A549 (cell line): ENCODE data around the gene RUNX1. TPM values are rescaled to one million over a fixed set of nuclear protein-coding genes. Genes with fewer than 3 reads are reported as not detected.

ENCODE experiments used
- ATAC-seq, 2 experiments: fragments of 200-7000 bp in 1 of 2; fragments of >200 bp in 1 of 2; cut with Nextera tagmentation in 1 of 2; cut with Tn5 transposase in 1 of 2; 3 replicates each; pipeline versions ENCODE4 v1.8.0 to v1.9.1; 2018 to 2020; ENCODE audit warnings: mild to moderate bottlenecking in 1 of 2, moderate library complexity in 1 of 2
- CTCF ChIA-PET: fragments of 300-600 bp; sonication (Branson Sonifier 250); formaldehyde crosslinking; extraction: SDS; loops from one replicate; lab custom pipeline; 2021; ENCODE audit warnings: antibody characterized with exemption, inconsistent platforms; lab: Yijun Ruan, JAX
- POLR2A ChIA-PET: fragments of 350-600 bp; formaldehyde crosslinking; extraction: SDS; loops from one replicate; lab custom pipeline; 2021; ENCODE audit warnings: antibody characterized with exemption, inconsistent platforms; lab: Yijun Ruan, JAX
- DNase-seq, 2 experiments: peaks; one replicate each; pipeline versions ENCODE4 v3.0.0 to v3.0.0-alpha.2; 2011 to 2016; ENCODE audit warnings: low read depth in 1 of 2, low spot score in 1 of 2
- FAIRE-seq: peaks from 2 replicates; lab custom pipeline; 2011; peaks lifted over from hg19 to GRCh38; lab: Jason Lieb, UNC
- H3K27ac ChIP-seq, 2 experiments: fragments of >200 bp; sonication (Bioruptor Twin); formaldehyde crosslinking; 3 replicates each; pipeline ENCODE4 v1.5.1; 2016 to 2017
- H3K4me1 ChIP-seq: fragments of >200 bp; sonication (Bioruptor Twin); formaldehyde crosslinking; 3 replicates; pipeline ENCODE4 v1.6.1; 2016
- H3K4me2 ChIP-seq: fragments of >200 bp; sonication (Bioruptor Twin); formaldehyde crosslinking; 3 replicates; pipeline ENCODE4 v1.6.1; 2016
- H3K4me3 ChIP-seq: fragments of >200 bp; sonication (Bioruptor Twin); formaldehyde crosslinking; 3 replicates; pipeline ENCODE4 v1.5.1; 2016
- H3K9me3 ChIP-seq: fragments of >200 bp; sonication (Bioruptor Twin); formaldehyde crosslinking; 3 replicates; pipeline ENCODE4 v1.6.1; 2016
- CBX2 ChIP-seq: fragments of 200-600 bp; sonication (generic); IDR thresholded peaks from 2 replicates; pipeline ENCODE4 v1.6.1; 2016; ENCODE audit warnings: low read depth, mild to moderate bottlenecking, borderline replicate concordance
- CBX8 ChIP-seq: fragments of 200-600 bp; sonication (generic); IDR thresholded peaks from 2 replicates; pipeline ENCODE4 v1.6.1; 2016
- CHD2 ChIP-seq: fragments of 150-350 bp; IDR thresholded peaks from 2 replicates; pipeline ENCODE4 v1.6.1; 2014; ENCODE audit warnings: low read length; ENCODE audit not compliant: partially characterized antibody
- CHD4 ChIP-seq: fragments of 200-600 bp; sonication (generic); IDR thresholded peaks from 2 replicates; pipeline ENCODE4 v1.6.1; 2016; ENCODE audit warnings: antibody characterized with exemption, mild to moderate bottlenecking, borderline replicate concordance
- E2F6 ChIP-seq: IDR thresholded peaks from 2 replicates; pipeline ENCODE4 v1.6.1; 2012; ENCODE audit warnings: low read depth, borderline replicate concordance
- EP300 ChIP-seq, 2 experiments: fragments of >200 bp; sonication (Bioruptor Twin); formaldehyde crosslinking; IDR thresholded peaks; 2 replicates in 1 of 2; 3 replicates in 1 of 2; pipeline ENCODE4 v1.6.1; 2016 to 2017
- FOXS1 ChIP-seq: fragments of 250-450 bp; sonication (Bioruptor Pico); IDR thresholded peaks from 2 replicates; pipeline ENCODE4 v1.5.0; 2020; ENCODE audit warnings: mild to moderate bottlenecking, moderate library complexity
- HEYL ChIP-seq: fragments of 250-450 bp; sonication (Bioruptor Pico); IDR thresholded peaks from 2 replicates; pipeline ENCODE4 v1.8.0; 2021; ENCODE audit warnings: mild to moderate bottlenecking, moderate library complexity
- HOXA7 ChIP-seq: fragments of 250-450 bp; sonication (Bioruptor Pico); IDR thresholded peaks from 2 replicates; pipeline ENCODE4 v1.5.0; 2020; ENCODE audit warnings: mild to moderate bottlenecking, moderate library complexity
- HOXB5 ChIP-seq: fragments of 250-450 bp; sonication (Bioruptor Pico); IDR thresholded peaks from 2 replicates; pipeline ENCODE4 v1.5.0; 2020; ENCODE audit warnings: mild to moderate bottlenecking, moderate library complexity
- KDM1A ChIP-seq: fragments of 200-600 bp; sonication (generic); IDR thresholded peaks from 2 replicates; pipeline ENCODE4 v1.6.1; 2016; ENCODE audit warnings: low read depth, mild to moderate bottlenecking
- MAFK ChIP-seq: fragments of 450-650 bp; IDR thresholded peaks from 2 replicates; pipeline ENCODE4 v1.6.1; 2014; ENCODE audit not compliant: partially characterized antibody
- MAZ ChIP-seq: fragments of 150-350 bp; IDR thresholded peaks from 2 replicates; pipeline ENCODE4 v1.6.1; 2014; ENCODE audit warnings: antibody characterized with exemption, low read depth, low read length, borderline replicate concordance
- NR3C1 ChIP-seq: fragments of >200 bp; sonication (Bioruptor Twin); formaldehyde crosslinking; IDR thresholded peaks from 3 replicates; pipeline ENCODE4 v1.6.1; 2017
- PBX3 ChIP-seq: IDR thresholded peaks from 2 replicates; pipeline ENCODE4 v1.6.1; 2012
- PHF8 ChIP-seq: fragments of 200-600 bp; sonication (generic); IDR thresholded peaks from 2 replicates; pipeline ENCODE4 v1.6.1; 2016; ENCODE audit warnings: low read depth, mild to moderate bottlenecking, antibody characterized with exemption, moderate library complexity, borderline replicate concordance
- POLR2A ChIP-seq: IDR thresholded peaks from 2 replicates; pipeline ENCODE4 v1.6.1; 2012; ENCODE audit warnings: mild to moderate bottlenecking, low read length
- POLR2AphosphoS2 ChIP-seq: conservative IDR thresholded peaks from 2 replicates; pipeline ENCODE4 v1.6.1; 2012; ENCODE audit warnings: low read length, improper control_type of control experiment, inconsistent platforms
- REST ChIP-seq: fragments of 200-600 bp; sonication (generic); IDR thresholded peaks from 2 replicates; pipeline ENCODE4 v1.6.1; 2016; ENCODE audit warnings: antibody characterized with exemption, mild to moderate bottlenecking, moderate library complexity
- RFX5 ChIP-seq: fragments of 450-650 bp; IDR thresholded peaks from 2 replicates; pipeline ENCODE4 v1.7.1; 2014; ENCODE audit warnings: antibody characterized with exemption, mild to moderate bottlenecking, moderate library complexity
- TFCP2L1 ChIP-seq: fragments of 250-450 bp; sonication (Bioruptor Pico); IDR thresholded peaks from 2 replicates; pipeline ENCODE4 v1.5.0; 2021; ENCODE audit warnings: mild to moderate bottlenecking
- USF2 ChIP-seq: fragments of 450-650 bp; IDR thresholded peaks from 2 replicates; pipeline ENCODE4 v1.6.1; 2014; ENCODE audit warnings: antibody characterized with exemption
- ZFP36 ChIP-seq: fragments of 450-650 bp; IDR thresholded peaks from 2 replicates; pipeline ENCODE4 v1.6.1; 2014; ENCODE audit warnings: borderline replicate concordance; ENCODE audit not compliant: partially characterized antibody
- ZSCAN20 ChIP-seq: fragments of 250-450 bp; sonication (Bioruptor Pico); IDR thresholded peaks from 2 replicates; pipeline ENCODE4 v1.8.0; 2022; ENCODE audit warnings: mild to moderate bottlenecking, moderate library complexity
- WGBS: methylation state at CpG from one replicate; pipeline ENCODE4 v1.1.6; 2017; ENCODE audit errors: missing lambda C conversion rate; 5-methylcytosine and 5-hydroxymethylcytosine counted together
- polyA plus RNA-seq, 4 experiments: library from polyadenylated mRNA; depleted of rRNA in 3 of 4; stranded (reverse); fragments of >200 nt; fragmentation: RNase III in 1 of 4; extraction: RNeasy Plus Mini Kit Qiagen cat#74134 plus additional on column Dnase treatment in 1 of 4; gene quantifications; 2 replicates in 3 of 4; 3 replicates in 1 of 4; pipeline ENCODE4 v1.2.3, GENCODE V29; 2011 to 2017

The RUNX1 gene
- polyA plus RNA-seq, 2 of the 4 experiments (the other 2 are of a cell fraction): 5.5 TPM

- TF ChIP-seq CHD4 (no peak), EP300 (IDR thresholded peaks at IDR 0.05) (no peak), E2F6 (no peak)
These were observed 74.7 kb downstream of the RUNX1 start (continued) for GRCh38 chr21:34974162-34974981.

GRCh38 chr21:34973685-34974084 lies 75.4 kb downstream of the RUNX1 start:
- 67% methylated on average over 3 of the region's 3 CpGs for WGBS
- Histone ChIP-seq H3K9me3 (no peaks in the 10 kb centered on the region), H3K4me3 (no peak overlapping the region), H3K27ac (no peak overlapping the region), H3K4me1 (no peaks in the 10 kb centered on the region), H3K4me2 (no peak overlapping the region)
- ATAC-seq (no peak), FAIRE-seq (no peak), DNase-seq (no peak)
- TF ChIP-seq PBX3: no peak
- no peak for TF ChIP-seq FOXS1 (CRISPR knock-in tag)
- no peak for TF ChIP-seq REST
- no peak for TF ChIP-seq KDM1A
- POLR2A ChIA-PET: no interaction called here
- CTCF ChIA-PET: interaction anchor here (0.8 kb wide), 1 partner anchor 84 kb away, joined by 3 read pairs; no protein-coding TSS in a partner anchor

- TF ChIP-seq CBX2 (no peak), ZSCAN20 (CRISPR knock-in tag) (no peak), USF2 (no peak), POLR2AphosphoS2 (no peak), HEYL (no peak), ZFP36 (no peak), RFX5 (no peak), NR3C1 (no peak), TFCP2L1 (no peak), HOXB5 (no peak), MAFK (no peak), HOXA7 (no peak), MAZ (no peak), FOXS1 (CRISPR knock-in tag) (no peak), CHD2 (no peak), PHF8 (no peak), CBX8 (no peak), POLR2A (no peak)
- ChIA-PET CTCF (no interaction called here), POLR2A (no interaction called here)
- Histone ChIP-seq H3K4me2 (no peak overlapping the region), H3K4me1 (no peaks in the 10 kb centered on the region), H3K27ac (no peak overlapping the region), H3K9me3 (no peaks in the 10 kb centered on the region), H3K4me3 (no peak overlapping the region)
- WGBS: 93% methylated on average over 1 of the region's 1 CpG
- no peak for FAIRE-seq
- DNase-seq: no peak
- no peak for ATAC-seq
These were observed 77.4 kb downstream of the RUNX1 start for GRCh38 chr21:34971656-34972055.
